Activated CD4-positive, alpha-beta T cell treated with anti-CD3 and anti-CD28 coated beads, Interleukin-2, amount 50 U/mL, for 1 hour (primary cell): ENCODE measurements around the gene TP73.

Experiments
- DNase-seq: peaks from one replicate; pipeline ENCODE4 v3.0.0-alpha.2; 2020

The TP73 gene

GRCh38 chr1:3785456-3786157 lies 133.3 kb downstream of the TP73 start:
- DNase-seq = no peak
